Measurements from ENCODE around the gene TUBA4B. TPM values are rescaled to one million over a fixed set of nuclear protein-coding genes. Genes with fewer than 3 reads are reported as not detected.

TUBA4B gene
- total and polyA plus RNA-seq, 2 donors (not counting 3 experiments of a cell fraction or from before 2014, with no cell fraction given): not detected

DNA sequence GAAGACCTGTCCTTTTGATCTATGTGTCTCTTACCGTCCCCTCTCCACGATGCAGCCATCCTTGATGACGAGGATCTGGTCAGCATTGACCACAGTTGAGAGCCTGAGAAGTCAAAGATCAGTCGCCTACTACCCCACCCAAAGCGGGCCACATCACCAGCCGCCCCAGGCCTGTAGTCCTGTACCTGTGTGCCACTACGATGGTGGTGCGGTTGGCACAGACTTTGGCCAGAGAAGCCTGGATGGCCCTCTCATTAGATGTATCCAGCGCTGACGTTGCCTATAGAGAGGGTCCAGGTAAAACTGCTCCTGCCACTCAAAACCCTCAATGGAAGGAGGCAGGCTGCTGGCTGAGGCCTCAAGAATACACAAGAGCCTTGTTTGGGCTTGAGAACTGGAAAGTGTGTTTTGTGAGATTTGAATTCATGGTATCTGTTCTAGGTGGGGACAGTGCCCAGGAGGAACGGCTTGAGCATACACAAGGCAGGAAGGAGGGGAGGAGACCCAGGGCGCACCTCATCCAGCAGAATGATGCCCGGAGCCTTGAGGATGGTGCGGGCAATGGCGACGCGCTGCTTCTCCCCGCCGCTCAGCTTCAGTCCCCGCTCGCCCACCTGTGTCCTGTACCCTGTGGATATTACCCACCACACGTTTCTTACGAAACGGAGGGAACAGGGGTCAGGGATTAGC, 42.7 kb upstream of the TUBA4B start:
- BruUV-seq (replicated peaks): no TSS peak
- POLR2A ChIA-PET: no interaction called here

More for the DNA sequence above, 42.7 kb upstream of the TUBA4B start:
- dilution Hi-C loops (cut with MboI; ENCODE audit: extremely low pct_ligation_motif_present, low sequenced_read_pairs): no loop called here
- no peaks in the 10 kb centered on the region for H4K20me1 ChIP-seq (replicated peaks; ENCODE audit: control insufficient read depth, extremely low read depth, insufficient read depth, low read length)
- H3K4me2 ChIP-seq (ENCODE audit: insufficient read depth, low read length): no peak overlapping the region
- H3K27me3 ChIP-seq (ENCODE audit: control insufficient read depth in 2 of 2, insufficient read depth in 2 of 2, low read length in 2 of 2): no peaks in the 10 kb centered on the region
- no peak overlapping the region for H3K9ac ChIP-seq (replicated peaks; ENCODE audit: extremely low read depth, insufficient read depth, low read length)
- DNase-seq (ENCODE audit: low read depth, low spot score) (no peak), FAIRE-seq (no peak)
- no peaks in the 10 kb centered on the region for H3K79me2 ChIP-seq (ENCODE audit: control insufficient read depth, insufficient read depth, low read length)
- no peak overlapping the region for H3K27ac ChIP-seq (ENCODE audit: insufficient read depth, low read depth, low read length)
- TF ChIP-seq, protein P1, sequence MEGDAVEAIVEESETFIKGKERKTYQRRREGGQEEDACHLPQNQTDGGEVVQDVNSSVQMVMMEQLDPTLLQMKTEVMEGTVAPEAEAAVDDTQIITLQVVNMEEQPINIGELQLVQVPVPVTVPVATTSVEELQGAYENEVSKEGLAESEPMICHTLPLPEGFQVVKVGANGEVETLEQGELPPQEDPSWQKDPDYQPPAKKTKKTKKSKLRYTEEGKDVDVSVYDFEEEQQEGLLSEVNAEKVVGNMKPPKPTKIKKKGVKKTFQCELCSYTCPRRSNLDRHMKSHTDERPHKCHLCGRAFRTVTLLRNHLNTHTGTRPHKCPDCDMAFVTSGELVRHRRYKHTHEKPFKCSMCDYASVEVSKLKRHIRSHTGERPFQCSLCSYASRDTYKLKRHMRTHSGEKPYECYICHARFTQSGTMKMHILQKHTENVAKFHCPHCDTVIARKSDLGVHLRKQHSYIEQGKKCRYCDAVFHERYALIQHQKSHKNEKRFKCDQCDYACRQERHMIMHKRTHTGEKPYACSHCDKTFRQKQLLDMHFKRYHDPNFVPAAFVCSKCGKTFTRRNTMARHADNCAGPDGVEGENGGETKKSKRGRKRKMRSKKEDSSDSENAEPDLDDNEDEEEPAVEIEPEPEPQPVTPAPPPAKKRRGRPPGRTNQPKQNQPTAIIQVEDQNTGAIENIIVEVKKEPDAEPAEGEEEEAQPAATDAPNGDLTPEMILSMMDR (IDR thresholded peaks at IDR 0.05; ENCODE audit: extremely low read depth in 1 of 2, insufficient read depth in 1 of 2, low read depth in 1 of 2, low read length in 2 of 2): no peak
- TF ChIP-seq POLR2A (IDR thresholded peaks at IDR 0.05; ENCODE audit: low read depth, low read length) (no peak), JUN (IDR thresholded peaks at IDR 0.05; ENCODE audit: borderline replicate concordance, insufficient read depth, insufficient read length, low read depth) (no peak), POLR2AphosphoS5 (IDR thresholded peaks at IDR 0.05; ENCODE audit: insufficient read depth, low read depth, low read length) (no peak), FOS (IDR thresholded peaks at IDR 0.05; ENCODE audit: borderline replicate concordance, insufficient read depth, low read length) (no peak), GATA2 (IDR thresholded peaks at IDR 0.05; ENCODE audit: insufficient read depth, insufficient read length, low read depth, low read length) (no peak), EZH2 (IDR thresholded peaks at IDR 0.05; ENCODE audit: borderline replicate concordance, low read depth, low read length, severe bottlenecking) (no peak), MYC (IDR thresholded peaks at IDR 0.05; ENCODE audit: low read depth, low read length) (no peak)
- TF ChIP-seq, protein P2, sequence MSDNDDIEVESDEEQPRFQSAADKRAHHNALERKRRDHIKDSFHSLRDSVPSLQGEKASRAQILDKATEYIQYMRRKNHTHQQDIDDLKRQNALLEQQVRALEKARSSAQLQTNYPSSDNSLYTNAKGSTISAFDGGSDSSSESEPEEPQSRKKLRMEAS (IDR thresholded peaks at IDR 0.05; ENCODE audit: insufficient read depth, insufficient read length): no peak
- peaks cover 18% of the 10 kb centered on the region for H3K4me1 ChIP-seq (ENCODE audit: control insufficient read depth, extremely low read depth, insufficient read depth, low read length)
- peaks cover 3 to 13% of the 10 kb centered on the region in 2 experiments for H3K36me3 ChIP-seq (ENCODE audit: control insufficient read depth in 2 of 2, extremely low read depth in 1 of 2, insufficient read depth in 2 of 2, low read length in 2 of 2)
- H3K9me1 ChIP-seq (replicated peaks; ENCODE audit: control insufficient read depth, extremely low read depth, insufficient read depth, low read length): no peaks in the 10 kb centered on the region
- H3K4me3 ChIP-seq (replicated peaks in 1 of 3; ENCODE audit: insufficient read depth in 1 of 3, low read depth in 1 of 3, low read length in 3 of 3): no peak overlapping the region
- no peaks in the 10 kb centered on the region for H3K9me3 ChIP-seq (replicated peaks; ENCODE audit: control insufficient read depth, insufficient read depth, low read length)
- intact Hi-C loops (cut with micrococcal nuclease): no loop called here
- CTCF ChIA-PET: interaction anchor here (1.1 kb wide), 1 partner anchor 14 kb away, joined by 3 read pairs; no protein-coding TSS in a partner anchor
- no peak overlapping the region for H2AFZ ChIP-seq (ENCODE audit: low read depth, low read length)

All from endothelial cell of umbilical vein (primary cell).